Uterus (tissue), 4 donors: Measurements from ENCODE around the gene TRMT61B. TPM values are rescaled to one million over a fixed set of nuclear protein-coding genes. Genes with fewer than 3 reads are reported as not detected.

Experiments used
- DNase-seq, 2 donors: peaks; one replicate each; pipeline ENCODE4 v3.0.0-alpha.2; 2019 to 2020
- H3K27ac ChIP-seq, 2 donors: fragments of 200-600 bp; sonication (generic); 1 replicate in 1 of 2; 2 replicates in 1 of 2; pipeline ENCODE4 v1.5.1; 2016 to 2018
- H3K27me3 ChIP-seq, 2 donors: fragments of 200-600 bp; sonication (generic); one replicate each; pipeline ENCODE4 v1.5.1; 2018 to 2019; ENCODE audit warnings: control low read depth in 1 of 2
- H3K36me3 ChIP-seq, 2 donors: fragments of 200-600 bp; sonication (generic); one replicate each; pipeline ENCODE4 v1.5.1; 2019; ENCODE audit warnings: control low read depth in 1 of 2
- H3K4me1 ChIP-seq, 2 donors: fragments of 200-600 bp; sonication (generic); one replicate each; pipeline ENCODE4 v1.5.1; 2018 to 2019; ENCODE audit warnings: control low read depth in 1 of 2
- H3K4me3 ChIP-seq, 2 donors: fragments of 200-600 bp; sonication (generic); 1 replicate in 1 of 2; 2 replicates in 1 of 2; pipeline ENCODE4 v1.5.1; 2018 to 2019; ENCODE audit warnings: mild to moderate bottlenecking in 1 of 2
- H3K9me3 ChIP-seq, 2 donors: fragments of 200-600 bp; sonication (generic); one replicate each; pipeline ENCODE4 v1.5.1; 2019; ENCODE audit warnings: control low read depth in 1 of 2
- POLR2A ChIP-seq, 2 donors: fragments of 450-650 bp; IDR thresholded peaks; one replicate each; pipeline ENCODE4 v1.6.1; 2016; ENCODE audit warnings: antibody characterized with exemption in 2 of 2, mild to moderate bottlenecking in 1 of 2, moderate library complexity in 1 of 2
- intact Hi-C: fragments of 100-400 bp; cut with DNase I; formaldehyde crosslinking; loops from one replicate; pipeline ENCODE4 v1.15.1; 2023; ENCODE audit warnings: low total_unique reads
- total RNA-seq, 4 donors: library from RNA; depleted of rRNA in 3 of 4; stranded (reverse); fragments of >200 nt in 3 of 4; gene quantifications; one replicate each; pipeline versions ENCODE4 v1.1.0 to v1.2.4, GENCODE V29; 2014 to 2023
- TF ChIP-seq, protein P1 (sequence below), 4 experiments: fragments of 200-600 bp in 2 of 4; fragments of 450-650 bp in 2 of 4; sonication (generic) in 2 of 4; IDR thresholded peaks; one replicate each; pipeline ENCODE4 v1.5.1; 2016 to 2019; ENCODE audit warnings: antibody characterized with exemption in 4 of 4, mild to moderate bottlenecking in 2 of 4, moderate library complexity in 1 of 4
- donor health status: DM: yes; HTN: yes; CAD: no.

The TRMT61B gene
- total RNA-seq, 4 donors from 2014 or later: 14.1 to 25.6 (median 22.5) TPM

DNA sequence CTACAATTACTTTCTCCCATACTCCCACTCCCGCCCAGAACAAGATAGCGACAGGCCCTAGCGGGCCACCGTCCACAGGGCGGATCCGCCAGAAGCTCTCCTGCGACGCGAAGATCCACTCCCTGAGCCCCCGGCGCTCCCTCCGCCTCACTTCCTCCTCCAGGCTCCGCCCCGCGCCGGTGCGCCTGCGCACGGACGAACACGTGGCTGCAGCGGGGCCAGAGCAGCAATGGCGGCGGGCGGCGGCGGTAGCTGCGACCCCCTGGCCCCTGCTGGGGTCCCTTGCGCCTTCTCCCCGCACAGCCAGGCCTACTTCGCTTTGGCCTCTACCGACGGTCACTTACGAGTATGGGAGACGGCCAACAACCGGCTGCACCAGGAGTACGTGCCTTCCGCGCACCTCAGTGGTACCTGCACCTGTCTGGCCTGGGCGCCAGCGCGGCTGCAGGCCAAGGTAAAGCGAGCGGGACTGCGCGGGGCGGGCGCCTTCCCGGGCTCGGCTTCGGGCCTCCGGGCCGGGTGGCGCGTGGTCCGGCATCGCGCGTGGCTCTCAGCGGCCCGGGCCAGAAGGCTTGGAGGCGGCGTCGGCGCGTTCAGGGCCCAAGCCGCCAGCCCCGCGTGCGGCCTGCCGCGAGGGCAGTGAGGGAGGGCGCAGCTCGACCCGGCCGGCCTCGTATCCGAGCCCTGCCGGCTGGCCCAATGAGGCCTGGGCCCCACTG lies 24.5 kb upstream of the TRMT61B start, which contains the start of gene WDR43:
WDR43 (plus strand) TSS at position 198 of the 719 bp plus-strand sequence; CDS start at position 230, 32 bp downstream.
- intact Hi-C loops: loop anchor here (10.0 kb wide), 1 partner anchor 330 kb away; no protein-coding TSS in a partner anchor
- TF ChIP-seq, protein P1, sequence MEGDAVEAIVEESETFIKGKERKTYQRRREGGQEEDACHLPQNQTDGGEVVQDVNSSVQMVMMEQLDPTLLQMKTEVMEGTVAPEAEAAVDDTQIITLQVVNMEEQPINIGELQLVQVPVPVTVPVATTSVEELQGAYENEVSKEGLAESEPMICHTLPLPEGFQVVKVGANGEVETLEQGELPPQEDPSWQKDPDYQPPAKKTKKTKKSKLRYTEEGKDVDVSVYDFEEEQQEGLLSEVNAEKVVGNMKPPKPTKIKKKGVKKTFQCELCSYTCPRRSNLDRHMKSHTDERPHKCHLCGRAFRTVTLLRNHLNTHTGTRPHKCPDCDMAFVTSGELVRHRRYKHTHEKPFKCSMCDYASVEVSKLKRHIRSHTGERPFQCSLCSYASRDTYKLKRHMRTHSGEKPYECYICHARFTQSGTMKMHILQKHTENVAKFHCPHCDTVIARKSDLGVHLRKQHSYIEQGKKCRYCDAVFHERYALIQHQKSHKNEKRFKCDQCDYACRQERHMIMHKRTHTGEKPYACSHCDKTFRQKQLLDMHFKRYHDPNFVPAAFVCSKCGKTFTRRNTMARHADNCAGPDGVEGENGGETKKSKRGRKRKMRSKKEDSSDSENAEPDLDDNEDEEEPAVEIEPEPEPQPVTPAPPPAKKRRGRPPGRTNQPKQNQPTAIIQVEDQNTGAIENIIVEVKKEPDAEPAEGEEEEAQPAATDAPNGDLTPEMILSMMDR (IDR thresholded peaks at IDR 0.05): peak in 1 of 4 experiments; percentile 39
- peak in 1 of 2 donors; percentile 75 for TF ChIP-seq POLR2A (IDR thresholded peaks at IDR 0.05)

DNA sequence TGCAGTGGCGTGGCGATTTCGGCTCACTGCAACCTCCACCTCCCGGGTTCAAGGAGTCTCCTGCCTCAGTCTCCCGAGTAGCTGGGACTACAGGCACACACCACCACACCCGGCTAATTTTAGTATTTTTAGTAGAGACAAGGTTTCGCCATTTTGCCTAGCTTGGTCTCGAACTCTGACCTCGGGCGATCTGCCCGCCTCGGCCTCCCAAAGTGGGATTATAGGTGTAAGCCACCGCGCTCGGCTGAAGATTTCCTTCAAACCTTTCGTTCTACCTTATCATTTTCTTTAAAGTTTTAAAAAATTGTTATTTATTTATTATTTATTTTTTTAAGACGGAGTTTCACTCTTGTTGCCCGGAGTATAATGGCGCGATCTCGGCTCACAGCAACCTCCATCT lies 23.4 kb upstream of the TRMT61B start:
- intact Hi-C loops: loop anchor here (10.0 kb wide), 1 partner anchor 329 kb away; no protein-coding TSS in a partner anchor
- Histone ChIP-seq H3K36me3 (no peaks in the 10 kb centered on the region), H3K27ac (no peak overlapping the region), H3K4me1 (peaks cover 0 to 7% of the 10 kb centered on the region in 2 donors), H3K27me3 (no peaks in the 10 kb centered on the region), H3K9me3 (no peaks in the 10 kb centered on the region), H3K4me3 (no peak overlapping the region)
- DNase-seq: peak in 1 of 2 donors; percentile 20
- no peak for TF ChIP-seq POLR2A (IDR thresholded peaks at IDR 0.05)
- TF ChIP-seq, protein P1 (IDR thresholded peaks at IDR 0.05): no peak

More for the DNA sequence above, 24.5 kb upstream of the TRMT61B start, which contains the start of gene WDR43:
- Histone ChIP-seq H3K4me3 (peak within 1 kb of the TSS; percentile 71 to 99), H3K9me3 (no peaks in the 10 kb centered on the region), H3K27me3 (no peaks in the 10 kb centered on the region), H3K36me3 (no peaks in the 10 kb centered on the region), H3K27ac (peak within 1 kb of the TSS; percentile 74 to 86), H3K4me1 (peaks cover 0 to 7% of the 10 kb centered on the region in 2 donors)
- DNase-seq: peak; percentile 95 to 97

DNA sequence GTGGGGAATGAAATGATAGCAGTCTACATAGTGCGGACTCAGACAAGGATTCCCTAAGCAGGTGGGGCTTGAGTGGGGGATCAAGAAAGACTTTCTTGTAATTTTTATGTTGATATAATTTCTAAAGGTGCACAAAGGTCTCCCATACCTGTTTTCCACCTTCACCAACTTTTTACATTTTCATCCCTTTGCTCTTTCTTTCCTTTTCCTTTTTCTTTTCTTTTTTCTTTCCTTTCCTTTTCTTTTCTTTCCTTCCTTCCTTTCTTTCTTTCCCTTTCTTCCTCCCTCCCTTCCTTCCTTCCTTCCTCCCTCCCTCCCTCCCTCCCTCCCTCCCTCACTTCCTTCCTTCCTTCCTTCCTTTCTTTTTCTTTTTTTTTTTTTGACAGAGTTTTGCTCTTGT lies 10.1 kb upstream of the TRMT61B start:
- TF ChIP-seq POLR2A (IDR thresholded peaks at IDR 0.05): no peak
- TF ChIP-seq, protein P1 (IDR thresholded peaks at IDR 0.05): no peak
- no peaks in the 10 kb centered on the region for H3K4me1 ChIP-seq
- no peaks in the 10 kb centered on the region for H3K9me3 ChIP-seq
- intact Hi-C loops: no loop called here
- H3K27ac ChIP-seq: no peak overlapping the region
- no peaks in the 10 kb centered on the region for H3K36me3 ChIP-seq
- DNase-seq: no peak
- H3K27me3 ChIP-seq: no peaks in the 10 kb centered on the region
- H3K4me3 ChIP-seq: no peak overlapping the region

DNA sequence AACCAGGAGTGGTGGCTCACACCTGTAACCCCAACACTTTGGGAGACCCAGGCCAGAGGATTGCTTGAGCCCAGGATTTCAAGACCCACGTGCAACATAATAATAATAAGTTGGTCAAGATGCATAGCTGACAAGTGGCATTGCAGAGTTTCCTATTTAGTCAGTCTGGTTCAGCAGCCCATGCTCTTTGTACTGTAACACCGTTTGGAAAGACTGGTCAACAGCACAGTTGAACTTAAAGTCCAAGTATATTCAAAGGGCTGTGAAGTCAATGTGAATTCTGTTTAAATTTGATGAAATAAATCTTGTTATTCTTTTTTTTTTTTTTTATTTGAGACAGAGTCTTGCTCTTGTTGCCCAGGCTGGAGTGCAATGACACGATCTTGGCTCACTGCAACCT lies 1.5 kb upstream of the TRMT61B start:
- Histone ChIP-seq H3K9me3 (no peaks in the 10 kb centered on the region), H3K27ac (no peak overlapping the region), H3K4me1 (no peaks in the 10 kb centered on the region), H3K36me3 (no peaks in the 10 kb centered on the region), H3K27me3 (no peaks in the 10 kb centered on the region), H3K4me3 (no peak overlapping the region)
- no peak for DNase-seq
- intact Hi-C loops: no loop called here
- TF ChIP-seq, protein P1 (IDR thresholded peaks at IDR 0.05): no peak
- TF ChIP-seq POLR2A (IDR thresholded peaks at IDR 0.05): no peak

DNA sequence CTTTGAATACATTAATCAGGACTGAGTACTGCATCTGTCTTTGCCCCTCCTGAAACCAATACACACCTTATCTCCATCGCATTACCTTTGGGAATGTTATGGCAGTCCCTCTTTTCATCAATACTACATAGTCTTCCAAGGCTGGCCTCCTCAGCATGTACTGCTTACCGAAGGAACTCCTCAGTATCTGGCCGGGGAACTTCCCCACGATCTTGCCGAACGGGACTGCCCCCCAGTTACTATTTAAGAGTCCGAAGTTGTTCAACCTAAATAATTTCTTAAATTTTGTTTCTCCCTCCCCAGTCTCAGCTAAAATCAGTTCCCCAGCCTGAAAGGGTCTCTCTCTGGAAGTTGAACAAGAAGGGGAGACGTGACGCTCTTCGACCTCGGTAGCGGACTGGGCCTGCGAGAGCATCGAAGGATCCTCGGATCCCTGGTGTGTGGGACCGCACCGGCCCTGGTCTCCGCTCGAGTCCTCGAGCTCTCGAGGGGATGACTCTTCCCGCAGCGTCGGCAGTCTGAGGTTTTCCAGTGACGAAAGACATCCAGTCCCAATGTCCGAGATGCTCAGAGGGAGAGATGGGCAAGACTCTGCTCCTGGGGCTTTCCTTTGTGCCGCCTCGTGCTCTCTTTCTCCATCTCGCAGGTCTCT lies 489 bp downstream of the TRMT61B start:
- no peaks in the 10 kb centered on the region for H3K9me3 ChIP-seq
- no peaks in the 10 kb centered on the region for H3K36me3 ChIP-seq
- TF ChIP-seq, protein P1 (IDR thresholded peaks at IDR 0.05): no peak
- no peak for TF ChIP-seq POLR2A (IDR thresholded peaks at IDR 0.05)
- H3K27me3 ChIP-seq: no peaks in the 10 kb centered on the region
- DNase-seq: no peak
- H3K4me3 ChIP-seq: peak overlapping the region; percentile 77 to 95
- intact Hi-C loops: no loop called here
- H3K27ac ChIP-seq: peak overlapping the region; percentile 63 to 76
- no peaks in the 10 kb centered on the region for H3K4me1 ChIP-seq
